SK-N-SH (cell line): ENCODE measurements around the gene FGFBP2. TPM values are rescaled to one million over a fixed set of nuclear protein-coding genes. Genes with fewer than 3 reads are reported as not detected.

Source experiments
- CTCF ChIA-PET: fragments of 300-600, 350-600 bp; formaldehyde crosslinking; extraction: SDS; loops from one replicate; lab custom pipeline; 2021; lab: Yijun Ruan, JAX
- POLR2A ChIA-PET: fragments of 350-600 bp; sonication (Branson Sonifier 250); formaldehyde crosslinking; extraction: SDS; loops from one replicate; lab custom pipeline; 2020; ENCODE audit warnings: antibody characterized with exemption, inconsistent platforms; lab: Yijun Ruan, JAX
- DNase-seq: peaks from one replicate; pipeline ENCODE4 v3.0.0; 2012
- H2AFZ ChIP-seq: fragments of 200-600 bp; sonication (generic); 2 replicates; pipeline ENCODE4 v1.8.1; 2016; ENCODE audit warnings: antibody characterized with exemption, mild to moderate bottlenecking, low read depth
- H3F3A ChIP-seq: fragments of 200-600 bp; sonication (generic); replicated peaks from 2 replicates; pipeline ENCODE3; 2016; ENCODE audit warnings: antibody characterized with exemption, mild to moderate bottlenecking; ENCODE audit not compliant: insufficient read depth
- H3K27ac ChIP-seq, 2 experiments: fragments of 200-500 bp in 1 of 2; fragments of 200-600 bp in 1 of 2; sonication (Bioruptor generic) in 1 of 2; sonication (generic), shearing (Covaris generic) in 1 of 2; 2 replicates each; pipeline versions ENCODE4 v1.5.1 to v1.6.1; 2014 to 2016; ENCODE audit warnings: low read depth in 2 of 2, inconsistent platforms in 1 of 2, low read length in 1 of 2, mild to moderate bottlenecking in 1 of 2, mixed read lengths in 1 of 2
- H3K27me3 ChIP-seq: fragments of 200-600 bp; sonication (generic), shearing (Covaris generic); 2 replicates; pipeline ENCODE4 v1.6.1; 2016; ENCODE audit warnings: mixed run types; ENCODE audit not compliant: insufficient read depth
- H3K36me3 ChIP-seq, 2 experiments: fragments of 200-500 bp in 1 of 2; fragments of 200-600 bp in 1 of 2; sonication (Bioruptor generic) in 1 of 2; sonication (generic) in 1 of 2; replicated peaks in 1 of 2; 2 replicates each; pipeline versions ENCODE3 to v1.5.1; 2014 to 2016; ENCODE audit warnings: low read length in 1 of 2, mild to moderate bottlenecking in 1 of 2; ENCODE audit not compliant: insufficient read depth in 2 of 2, control insufficient read depth in 1 of 2
- H3K4me1 ChIP-seq, 2 experiments: fragments of 200-500 bp in 1 of 2; fragments of 200-600 bp in 1 of 2; sonication (Bioruptor generic) in 1 of 2; sonication (generic), shearing (Covaris generic) in 1 of 2; 2 replicates each; pipeline versions ENCODE4 v1.5.1 to v1.6.1; 2014 to 2016; ENCODE audit warnings: low read depth in 1 of 2, low read length in 1 of 2, mixed run types in 1 of 2; ENCODE audit not compliant: insufficient read depth in 2 of 2, control insufficient read depth in 1 of 2
- H3K4me2 ChIP-seq: fragments of 200-600 bp; sonication (generic), shearing (Covaris generic); 2 replicates; pipeline ENCODE4 v1.6.1; 2017; ENCODE audit warnings: mixed run types
- H3K4me3 ChIP-seq, 2 experiments: fragments of 200-500 bp in 1 of 2; fragments of 200-600 bp in 1 of 2; sonication (Bioruptor generic) in 1 of 2; sonication (generic), shearing (Covaris generic) in 1 of 2; 2 replicates each; pipeline versions ENCODE4 v1.5.1 to v1.8.1; 2014 to 2016; ENCODE audit warnings: low read depth in 2 of 2, inconsistent platforms in 1 of 2, low read length in 1 of 2, mild to moderate bottlenecking in 1 of 2, mixed read lengths in 1 of 2, moderate library complexity in 1 of 2
- H3K79me2 ChIP-seq: fragments of 200-600 bp; sonication (generic); 2 replicates; pipeline ENCODE4 v1.8.1; 2017; ENCODE audit warnings: mild to moderate bottlenecking; ENCODE audit not compliant: insufficient read depth
- H3K9ac ChIP-seq: fragments of 200-600 bp; sonication (generic); 2 replicates; pipeline ENCODE4 v1.6.1; 2017; ENCODE audit warnings: mixed run types
- H3K9me2 ChIP-seq: fragments of 200-600 bp; sonication (generic); 2 replicates; pipeline ENCODE4 v1.6.1; 2017; ENCODE audit warnings: mixed run types
- H3K9me3 ChIP-seq: fragments of 200-600 bp; sonication (generic); 2 replicates; pipeline ENCODE4 v1.6.1; 2017; ENCODE audit warnings: mixed run types, mild to moderate bottlenecking, moderate library complexity
- H4K20me1 ChIP-seq: fragments of 200-600 bp; sonication (generic); 2 replicates; pipeline ENCODE4 v1.6.1; 2017; ENCODE audit warnings: mild to moderate bottlenecking, mixed run types; ENCODE audit not compliant: insufficient read depth
- CTCF ChIP-seq: fragments of 200-600 bp; sonication (generic); IDR thresholded peaks from 2 replicates; pipeline ENCODE4 v1.6.1; 2017; ENCODE audit warnings: antibody characterized with exemption, mild to moderate bottlenecking, moderate library complexity
- GATA2 ChIP-seq: sonication (generic); formaldehyde crosslinking; IDR thresholded peaks from 2 replicates; pipeline ENCODE4 v1.5.0; 2020; ENCODE audit warnings: mild to moderate bottlenecking, missing genetic modification reagents
- JUND ChIP-seq: IDR thresholded peaks from 2 replicates; pipeline ENCODE4 v1.4.0; 2012
- NFIC ChIP-seq: IDR thresholded peaks from 2 replicates; pipeline ENCODE4 v1.4.0; 2012; ENCODE audit warnings: borderline replicate concordance
- POLR2AphosphoS5 ChIP-seq: IDR thresholded peaks from 2 replicates; pipeline ENCODE4 v1.6.1; 2012; ENCODE audit warnings: low read depth, low read length
- RCOR1 ChIP-seq: fragments of 150-350 bp; IDR thresholded peaks from 2 replicates; pipeline ENCODE4 v1.6.1; 2017; ENCODE audit warnings: antibody characterized with exemption, low read length
- RFX5 ChIP-seq: IDR thresholded peaks from 2 replicates; pipeline ENCODE4 v1.6.1; 2012; ENCODE audit warnings: mild to moderate bottlenecking, improper control_type of control experiment, low read length
- TAF1 ChIP-seq: IDR thresholded peaks from 2 replicates; pipeline ENCODE4 v1.6.1; 2012; ENCODE audit warnings: low read depth, mild to moderate bottlenecking, low read length, moderate library complexity, borderline replicate concordance
- TCF12 ChIP-seq: IDR thresholded peaks from 2 replicates; pipeline ENCODE4 v1.4.0; 2012
- TEAD4 ChIP-seq: IDR thresholded peaks from 2 replicates; pipeline ENCODE4 v1.4.0; 2012; ENCODE audit warnings: mild to moderate bottlenecking, borderline replicate concordance; ENCODE audit not compliant: insufficient read depth
- ZBTB33 ChIP-seq: IDR thresholded peaks from 2 replicates; pipeline ENCODE4 v1.4.0; 2012; ENCODE audit warnings: low read depth, borderline replicate concordance
- WGBS: methylation state at CpG from one replicate; pipeline ENCODE4 v1.1.6; 2017; ENCODE audit warnings: low lambda C conversion rate; 5-methylcytosine and 5-hydroxymethylcytosine counted together
- polyA plus RNA-seq, 3 experiments: library from polyadenylated mRNA; depleted of rRNA; stranded (reverse); fragments of >200 nt; gene quantifications; 2 replicates each; pipeline ENCODE4 v1.2.3, GENCODE V29; 2012
- TF ChIP-seq, protein P1 (sequence below): IDR thresholded peaks from 2 replicates; pipeline ENCODE4 v1.4.0; 2012; ENCODE audit warnings: low read depth
- TF ChIP-seq, protein P2 (sequence below): IDR thresholded peaks from 2 replicates; pipeline ENCODE4 v1.4.0; 2012; ENCODE audit warnings: low read depth, borderline replicate concordance

The FGFBP2 gene
- polyA plus RNA-seq, 1 of the 3 experiments (the other 2 are of a cell fraction): 0.62 TPM

GRCh38 chr4:16000708-16001483 lies 37.9 kb upstream of the FGFBP2 start:
- H3K79me2 ChIP-seq: no peaks in the 10 kb centered on the region
- 0 out of 2 replicates have a peak, but pooled peaks cover 6% of the 10 kb centered on the region for H3K27me3 ChIP-seq
- no peak overlapping the region; a peak in 1 of 4 replicates for H3K27ac ChIP-seq
- H3K9ac ChIP-seq: no peak overlapping the region
- no peaks in the 10 kb centered on the region for H4K20me1 ChIP-seq
- H3K4me1 ChIP-seq: peaks cover 0 to 9% of the 10 kb centered on the region in 2 experiments; a peak in 1 of 4 replicates
- no peaks in the 10 kb centered on the region for H3K9me2 ChIP-seq
- no peak for DNase-seq
- H3F3A ChIP-seq: no peaks in the 10 kb centered on the region
- TF ChIP-seq CTCF (no peak), TCF12 (no peak), NFIC (no peak), TAF1 (no peak), RCOR1 (no peak), JUND (no peak), TEAD4 (no peak)
- TF ChIP-seq, all 33 proteins: peak for 0
- H3K9me3 ChIP-seq: no peaks in the 10 kb centered on the region
- ChIA-PET CTCF (interaction anchor here (0.6 to 6.3 kb wide), 46 partner anchors 8 to 521 kb away, joined by 3 to 69 read pairs (median 4); partner anchors contain the start of gene FGFBP2), POLR2A (no interaction called here)
- no peaks in the 10 kb centered on the region for H3K36me3 ChIP-seq
- no peak overlapping the region; a peak in 1 of 4 replicates for H3K4me3 ChIP-seq
- H2AFZ ChIP-seq: no peak overlapping the region
- H3K4me2 ChIP-seq: no peak overlapping the region
- 71% methylated on average over 12 of the region's 12 CpGs for whole genome bisulfite sequencing

- CTCF ChIA-PET: interaction anchor here (0.9 to 5.5 kb wide), 10 partner anchors 9 to 518 kb away, joined by 3 to 32 read pairs (median 4); no protein-coding TSS in a partner anchor
- Histone ChIP-seq H3K36me3 (no peaks in the 10 kb centered on the region), H3K9ac (no peak overlapping the region), H3K9me2 (no peaks in the 10 kb centered on the region), H2AFZ (no peak overlapping the region), H3K4me2 (no peak overlapping the region), H3K27me3 (no peaks in the 10 kb centered on the region; the same call in 1 of the 2 replicates), H3K79me2 (no peaks in the 10 kb centered on the region), H3K9me3 (no peaks in the 10 kb centered on the region)
- POLR2A ChIA-PET: no interaction called here
- TF ChIP-seq TAF1: no peak
- no peak for TF ChIP-seq TCF12
- TF ChIP-seq, protein P1, sequence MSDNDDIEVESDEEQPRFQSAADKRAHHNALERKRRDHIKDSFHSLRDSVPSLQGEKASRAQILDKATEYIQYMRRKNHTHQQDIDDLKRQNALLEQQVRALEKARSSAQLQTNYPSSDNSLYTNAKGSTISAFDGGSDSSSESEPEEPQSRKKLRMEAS: no peak
- no peak for TF ChIP-seq ZBTB33
- TF ChIP-seq, protein P2, sequence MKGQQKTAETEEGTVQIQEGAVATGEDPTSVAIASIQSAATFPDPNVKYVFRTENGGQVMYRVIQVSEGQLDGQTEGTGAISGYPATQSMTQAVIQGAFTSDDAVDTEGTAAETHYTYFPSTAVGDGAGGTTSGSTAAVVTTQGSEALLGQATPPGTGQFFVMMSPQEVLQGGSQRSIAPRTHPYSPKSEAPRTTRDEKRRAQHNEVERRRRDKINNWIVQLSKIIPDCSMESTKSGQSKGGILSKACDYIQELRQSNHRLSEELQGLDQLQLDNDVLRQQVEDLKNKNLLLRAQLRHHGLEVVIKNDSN: no peak
- no peak for TF ChIP-seq GATA2
- TF ChIP-seq POLR2AphosphoS5: no peak
- no peak for TF ChIP-seq RFX5
- TF ChIP-seq, all 33 proteins: peak for 0
- 56% methylated on average over 4 of the region's 4 CpGs for WGBS
- H3K4me3 ChIP-seq: no peak overlapping the region
- no peaks in the 10 kb centered on the region for H4K20me1 ChIP-seq
- DNase-seq: no peak
- H3F3A ChIP-seq: no peaks in the 10 kb centered on the region
- no peak overlapping the region for H3K27ac ChIP-seq
- H3K4me1 ChIP-seq: peaks cover 0 to 9% of the 10 kb centered on the region in 2 experiments; a peak in 1 of 4 replicates
Measured at GRCh38 chr4:15996773-15997172, 33.8 kb upstream of the FGFBP2 start.
